ENCODE measurements around the gene KRTAP1-4. TPM values are rescaled to one million over a fixed set of nuclear protein-coding genes. Genes with fewer than 3 reads are reported as not detected.
"Not testable (repeated sequence)": the region's sequence is repeated elsewhere in the genome, so short reads cannot be mapped to it uniquely, and the experiment has no call there.

The KRTAP1-4 gene
- polyA plus RNA-seq, 3 donors, result not detected

DNA sequence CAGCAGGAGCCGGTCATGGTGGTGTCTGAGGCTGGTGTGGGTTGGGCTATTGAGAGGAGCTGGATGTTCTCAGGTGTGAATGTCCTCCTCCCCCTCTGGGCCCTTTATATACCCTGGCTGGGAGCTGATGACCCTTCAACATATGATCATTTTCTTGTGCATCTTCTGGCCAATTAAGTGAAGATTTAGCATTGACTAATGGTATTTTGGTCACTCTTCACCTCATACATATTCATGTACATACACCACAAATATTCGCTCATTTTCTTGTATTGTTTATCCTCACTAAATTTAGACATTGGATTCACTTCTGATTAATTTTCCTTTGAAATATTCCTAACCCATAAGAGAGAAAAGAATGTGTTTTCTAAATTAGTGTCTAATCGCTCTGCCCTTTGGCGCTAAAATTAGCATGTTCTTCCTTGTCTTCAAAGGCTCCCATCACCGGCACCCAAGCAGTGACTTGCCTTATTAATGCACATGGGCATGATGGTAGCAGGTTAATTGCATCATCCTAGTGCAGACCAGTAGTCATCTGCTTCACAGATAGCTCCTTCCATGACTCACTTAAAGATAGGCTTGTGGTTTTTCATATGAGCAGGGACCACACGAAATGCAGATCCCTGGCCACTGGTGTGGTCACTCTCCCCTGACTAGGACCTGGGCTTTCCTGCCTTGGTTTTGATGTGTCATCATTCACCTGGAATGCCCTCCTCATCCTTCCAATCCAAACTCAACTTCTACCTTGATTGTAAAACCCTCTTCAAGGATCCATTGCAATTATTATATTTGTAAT, 36.0 kb upstream of the KRTAP1-4 start, which contains the start of gene KRTAP2-4:
Gene KRTAP2-4 (minus strand): TSS at position 51 of the 796 bp plus-strand sequence. CDS start 34 bp downstream, at position 17.
- Mint-ChIP-seq H3K27ac (no peak within 1 kb of the TSS), H3K4me1 (no peaks in the 10 kb centered on the region), H3K27me3 (ENCODE audit: low read depth in 3 of 3) (peaks cover 1 to 8% (median 5%) of the 10 kb centered on the region in 3 donors), H3K9me3 (peaks cover 0 to 2% (median 0%) of the 10 kb centered on the region in 7 donors), H3K4me3 (no peak within 1 kb of the TSS), H3K36me3 (no peaks in the 10 kb centered on the region)
- Histone ChIP-seq H3K36me3 (replicated peaks in 1 of 2; ENCODE audit: control insufficient read depth in 1 of 2, insufficient read depth in 2 of 2, low read length in 2 of 2) (no peaks in the 10 kb centered on the region), H3K27me3 (ENCODE audit: control insufficient read depth in 2 of 2, insufficient read depth in 2 of 2, low read length in 2 of 2) (peaks cover 4 to 7% of the 10 kb centered on the region in 2 donors), H3K27ac (ENCODE audit: low read depth in 1 of 2, low read length in 2 of 2) (no peak within 1 kb of the TSS), H3K9me3 (replicated peaks in 1 of 2; ENCODE audit: control insufficient read depth in 1 of 2, insufficient read depth in 1 of 2, low read length in 2 of 2) (no peaks in the 10 kb centered on the region), H3K4me3 (replicated peaks in 1 of 3; ENCODE audit: low read depth in 2 of 3, low read length in 3 of 3) (no peak within 1 kb of the TSS), H4K20me1 (ENCODE audit: insufficient read depth, low read length) (no peaks in the 10 kb centered on the region), H3K4me2 (replicated peaks; ENCODE audit: extremely low read depth, low read length, poor library complexity, severe bottlenecking) (no peak within 1 kb of the TSS), H2AFZ (ENCODE audit: insufficient read depth, low read depth, low read length, poor library complexity, severe bottlenecking) (no peak within 1 kb of the TSS), H3K4me1 (ENCODE audit: control insufficient read depth in 1 of 2, insufficient read depth in 2 of 2, low read length in 2 of 2) (no peaks in the 10 kb centered on the region), H3K79me2 (ENCODE audit: insufficient read depth, low read length) (no peaks in the 10 kb centered on the region), H3K9ac (ENCODE audit: insufficient read depth, low read length, poor library complexity, severe bottlenecking) (no peak within 1 kb of the TSS)
- 77% methylated on average over 3 of the region's 6 CpGs for WGBS (ENCODE audit: insufficient coverage)
- intact Hi-C loops (cut with micrococcal nuclease), result no loop called here
- DNase-seq, result peak in 1 of 3 donors; percentile 26
- TF ChIP-seq, protein P1, sequence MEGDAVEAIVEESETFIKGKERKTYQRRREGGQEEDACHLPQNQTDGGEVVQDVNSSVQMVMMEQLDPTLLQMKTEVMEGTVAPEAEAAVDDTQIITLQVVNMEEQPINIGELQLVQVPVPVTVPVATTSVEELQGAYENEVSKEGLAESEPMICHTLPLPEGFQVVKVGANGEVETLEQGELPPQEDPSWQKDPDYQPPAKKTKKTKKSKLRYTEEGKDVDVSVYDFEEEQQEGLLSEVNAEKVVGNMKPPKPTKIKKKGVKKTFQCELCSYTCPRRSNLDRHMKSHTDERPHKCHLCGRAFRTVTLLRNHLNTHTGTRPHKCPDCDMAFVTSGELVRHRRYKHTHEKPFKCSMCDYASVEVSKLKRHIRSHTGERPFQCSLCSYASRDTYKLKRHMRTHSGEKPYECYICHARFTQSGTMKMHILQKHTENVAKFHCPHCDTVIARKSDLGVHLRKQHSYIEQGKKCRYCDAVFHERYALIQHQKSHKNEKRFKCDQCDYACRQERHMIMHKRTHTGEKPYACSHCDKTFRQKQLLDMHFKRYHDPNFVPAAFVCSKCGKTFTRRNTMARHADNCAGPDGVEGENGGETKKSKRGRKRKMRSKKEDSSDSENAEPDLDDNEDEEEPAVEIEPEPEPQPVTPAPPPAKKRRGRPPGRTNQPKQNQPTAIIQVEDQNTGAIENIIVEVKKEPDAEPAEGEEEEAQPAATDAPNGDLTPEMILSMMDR (IDR thresholded peaks at IDR 0.05), result no peak

DNA sequence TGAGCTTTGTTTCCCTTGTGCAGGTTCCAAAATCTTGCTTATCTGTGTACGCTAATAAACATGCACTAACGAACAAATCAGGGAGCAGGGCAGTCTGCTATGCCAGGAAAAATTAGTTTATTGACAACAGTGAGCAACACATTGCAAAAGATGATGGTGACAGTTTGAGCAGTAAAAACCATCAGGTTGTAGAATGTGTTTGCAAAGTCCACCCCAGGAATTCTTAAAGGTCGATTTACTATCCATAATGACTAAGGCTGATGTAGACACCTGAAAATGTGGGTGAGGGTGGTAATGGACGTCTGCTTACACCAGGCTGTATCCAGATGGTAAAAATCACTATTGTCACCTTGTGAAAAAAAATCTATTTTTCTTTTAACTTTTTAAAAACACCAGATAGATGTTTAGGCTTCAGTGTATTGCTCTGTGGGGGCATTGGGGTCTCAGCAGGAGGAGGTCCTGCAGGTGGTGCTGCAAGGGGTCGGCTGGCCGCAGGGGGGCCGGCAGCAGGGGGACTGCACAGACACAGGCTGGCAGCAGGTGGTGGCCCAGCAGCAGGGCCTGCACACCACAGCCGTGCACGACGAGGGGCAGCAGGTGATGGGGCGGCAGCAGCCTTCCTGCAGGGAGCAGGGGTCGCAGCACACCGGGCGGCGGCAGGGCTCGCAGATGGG, 35.2 kb upstream of the KRTAP1-4 start:
- H3K4me1 ChIP-seq (ENCODE audit: control insufficient read depth in 1 of 2, insufficient read depth in 2 of 2, low read length in 2 of 2); DNase-seq; H4K20me1 ChIP-seq (ENCODE audit: insufficient read depth, low read length); H3K9ac ChIP-seq (ENCODE audit: insufficient read depth, low read length, poor library complexity, severe bottlenecking); H3K36me3 Mint-ChIP-seq; H3K4me3 ChIP-seq (replicated peaks in 1 of 3; ENCODE audit: low read depth in 2 of 3, low read length in 3 of 3); H3K79me2 ChIP-seq (ENCODE audit: insufficient read depth, low read length); H3K9me3 ChIP-seq (replicated peaks in 1 of 2; ENCODE audit: control insufficient read depth in 1 of 2, insufficient read depth in 1 of 2, low read length in 2 of 2); H3K4me1 Mint-ChIP-seq; H3K27ac ChIP-seq (ENCODE audit: low read depth in 1 of 2, low read length in 2 of 2); H3K9me3 Mint-ChIP-seq; H2AFZ ChIP-seq (ENCODE audit: insufficient read depth, low read depth, low read length, poor library complexity, severe bottlenecking); H3K27ac Mint-ChIP-seq; H3K36me3 ChIP-seq (replicated peaks in 1 of 2; ENCODE audit: control insufficient read depth in 1 of 2, insufficient read depth in 2 of 2, low read length in 2 of 2); H3K4me3 Mint-ChIP-seq; intact Hi-C loops (cut with micrococcal nuclease); H3K4me2 ChIP-seq (replicated peaks; ENCODE audit: extremely low read depth, low read length, poor library complexity, severe bottlenecking): not testable (repeated sequence)
- peaks cover 4 to 15% (median 12%) of the 10 kb centered on the region in 3 donors for H3K27me3 Mint-ChIP-seq (ENCODE audit: low read depth in 3 of 3)
- peaks cover 13 to 15% of the 10 kb centered on the region in 2 donors for H3K27me3 ChIP-seq (ENCODE audit: control insufficient read depth in 2 of 2, insufficient read depth in 2 of 2, low read length in 2 of 2)
- 94% methylated on average over 2 of the region's 16 CpGs for WGBS (ENCODE audit: insufficient coverage)
